GM10266 (cell line): Measurements from ENCODE around the gene CACNA1C.

ENCODE experiments used
- DNase-seq: peaks from one replicate; pipeline ENCODE4 v3.0.0; 2012; ENCODE audit errors: extremely low spot score
- TF ChIP-seq, protein P1 (sequence below): IDR thresholded peaks from 2 replicates; pipeline ENCODE4 v1.5.1; 2012; ENCODE audit warnings: mild to moderate bottlenecking, low read depth; ENCODE audit not compliant: control insufficient read depth, insufficient read depth; ENCODE audit errors: missing control alignments

CACNA1C gene

DNA sequence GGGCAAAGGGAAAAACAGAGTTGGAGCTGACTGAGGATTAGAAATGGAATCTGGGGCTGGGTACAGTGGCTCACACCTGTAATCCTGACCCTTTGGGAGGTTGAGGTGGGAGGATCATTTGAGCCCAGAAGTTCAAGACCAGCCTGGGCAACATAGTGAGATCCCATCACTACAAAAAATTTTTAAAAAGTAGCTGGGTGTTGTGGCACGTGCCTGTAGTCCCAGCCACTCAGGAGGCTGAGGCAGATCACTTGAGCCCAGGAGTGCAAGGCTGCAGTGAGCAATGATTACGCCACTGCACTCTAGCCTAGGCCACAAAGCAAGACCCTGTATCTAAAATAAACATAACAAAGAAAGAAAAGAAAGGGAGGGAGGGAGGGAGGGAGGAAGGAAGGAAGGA is 33.7 kb upstream of the CACNA1C start:
- TF ChIP-seq, protein P1, sequence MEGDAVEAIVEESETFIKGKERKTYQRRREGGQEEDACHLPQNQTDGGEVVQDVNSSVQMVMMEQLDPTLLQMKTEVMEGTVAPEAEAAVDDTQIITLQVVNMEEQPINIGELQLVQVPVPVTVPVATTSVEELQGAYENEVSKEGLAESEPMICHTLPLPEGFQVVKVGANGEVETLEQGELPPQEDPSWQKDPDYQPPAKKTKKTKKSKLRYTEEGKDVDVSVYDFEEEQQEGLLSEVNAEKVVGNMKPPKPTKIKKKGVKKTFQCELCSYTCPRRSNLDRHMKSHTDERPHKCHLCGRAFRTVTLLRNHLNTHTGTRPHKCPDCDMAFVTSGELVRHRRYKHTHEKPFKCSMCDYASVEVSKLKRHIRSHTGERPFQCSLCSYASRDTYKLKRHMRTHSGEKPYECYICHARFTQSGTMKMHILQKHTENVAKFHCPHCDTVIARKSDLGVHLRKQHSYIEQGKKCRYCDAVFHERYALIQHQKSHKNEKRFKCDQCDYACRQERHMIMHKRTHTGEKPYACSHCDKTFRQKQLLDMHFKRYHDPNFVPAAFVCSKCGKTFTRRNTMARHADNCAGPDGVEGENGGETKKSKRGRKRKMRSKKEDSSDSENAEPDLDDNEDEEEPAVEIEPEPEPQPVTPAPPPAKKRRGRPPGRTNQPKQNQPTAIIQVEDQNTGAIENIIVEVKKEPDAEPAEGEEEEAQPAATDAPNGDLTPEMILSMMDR = no peak
- DNase-seq = no peak

DNA sequence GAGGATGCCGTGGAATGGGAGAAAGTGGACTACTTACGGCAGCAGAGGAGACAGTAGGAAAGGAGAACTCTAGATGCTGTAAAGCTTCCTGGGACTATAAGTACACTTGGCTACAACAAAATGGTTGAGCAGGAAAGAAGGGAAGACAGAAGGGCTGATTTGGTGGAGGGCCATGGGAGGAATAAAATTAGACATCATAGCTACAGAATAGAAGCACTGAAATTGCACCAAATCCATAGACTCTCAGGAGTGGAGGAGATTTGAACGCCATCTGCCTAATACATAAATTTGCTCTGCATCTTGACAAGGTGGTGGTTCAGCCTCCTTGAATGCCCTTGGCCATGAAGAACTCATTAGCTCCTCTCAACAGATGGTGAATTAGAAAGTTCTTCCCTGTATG is 32.3 kb upstream of the CACNA1C start:
- no peak for DNase-seq
- TF ChIP-seq, protein P1 = no peak

GRCh38 chr12:2023365-2023764 is 29.4 kb upstream of the CACNA1C start:
- TF ChIP-seq, protein P1 = no peak
- DNase-seq = no peak

- DNase-seq = no peak
- TF ChIP-seq, protein P1 = no peak
Measured at GRCh38 chr12:2027351-2027750, 25.4 kb upstream of the CACNA1C start.

- DNase-seq = no peak
- TF ChIP-seq, protein P1 = no peak
Measured at GRCh38 chr12:2029851-2030250, 22.9 kb upstream of the CACNA1C start.

- TF ChIP-seq, protein P1 = no peak
- DNase-seq = no peak
Measured at GRCh38 chr12:2032506-2032905, 20.3 kb upstream of the CACNA1C start.

- DNase-seq = peak; percentile 91
- TF ChIP-seq, protein P1 = peak; percentile 99
Measured at GRCh38 chr12:2034633-2035430, 18.0 kb upstream of the CACNA1C start.
